Lower lobe of right lung (tissue), 2 donors: ENCODE data around the gene PPIE. TPM values are rescaled to one million over a fixed set of nuclear protein-coding genes. Genes with fewer than 3 reads are reported as not detected.

Experiments
- ATAC-seq, 2 donors: fragments of 200-7000 bp; cut with Tn5 transposase; one replicate each; pipeline ENCODE4 v1.9.1; 2020 to 2022; ENCODE audit warnings: mild to moderate bottlenecking in 2 of 2, moderate library complexity in 2 of 2
- DNase-seq: peaks from one replicate; pipeline ENCODE4 v3.0.0-alpha.2; 2020
- H3K27ac ChIP-seq: fragments of 200-600 bp; one replicate; pipeline ENCODE4 v1.8.0; 2022
- H3K27me3 ChIP-seq: fragments of 200-600 bp; one replicate; pipeline ENCODE4 v1.8.0; 2022; ENCODE audit warnings: low read depth
- H3K36me3 ChIP-seq: fragments of 200-600 bp; one replicate; pipeline ENCODE4 v1.8.0; 2022; ENCODE audit warnings: mild to moderate bottlenecking
- H3K4me1 ChIP-seq: fragments of 200-600 bp; one replicate; pipeline ENCODE4 v1.8.0; 2022
- H3K4me3 ChIP-seq: fragments of 200-600 bp; one replicate; pipeline ENCODE4 v1.8.0; 2022; ENCODE audit warnings: mild to moderate bottlenecking
- H3K9me3 ChIP-seq: fragments of 200-600 bp; one replicate; pipeline ENCODE4 v1.8.0; 2022
- intact Hi-C: fragments of 100-400 bp; cut with DNase I; formaldehyde crosslinking; loops from one replicate; pipeline ENCODE4 v1.11.0; 2022
- total RNA-seq: library from RNA; stranded (reverse); fragmentation: NEBNext Ultra II Directional; extraction: Animal tissue kit (Norgen Biotek cat#: 25700); gene quantifications from one replicate; pipeline ENCODE4 v1.2.1, GENCODE V29; 2021
- TF ChIP-seq, protein P1 (sequence below): fragments of 200-600 bp; IDR thresholded peaks from one replicate; pipeline ENCODE4 v1.8.0; 2022; ENCODE audit warnings: antibody characterized with exemption, mild to moderate bottlenecking
- donor health status: DM: no; HTN: yes; CAD: no; lungs with severe emphysema.

Gene PPIE
- total RNA-seq, 1 donor from 2014 or later: 34.6 TPM

DNA sequence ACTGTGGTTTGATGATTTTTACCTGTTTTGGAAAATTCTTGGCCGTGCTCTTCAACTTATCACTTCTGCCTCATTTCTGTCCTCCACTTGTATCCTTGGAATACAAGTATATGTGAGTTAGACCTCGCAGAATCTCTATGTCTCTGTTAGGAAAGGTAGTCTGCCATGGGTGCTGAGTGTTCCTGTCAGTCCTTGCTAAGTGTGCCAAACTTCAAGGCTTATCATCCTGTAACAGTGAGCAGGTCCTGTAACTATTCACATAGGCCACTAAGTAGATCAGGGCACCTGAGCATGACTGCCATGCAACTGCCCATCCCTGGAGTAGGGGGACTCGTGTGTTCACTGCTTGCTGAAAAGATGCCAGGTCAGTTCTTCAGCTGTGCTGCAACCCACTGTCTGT lies 74.2 kb downstream of the PPIE start:
- ATAC-seq: no peak

More for the DNA sequence above, 74.2 kb downstream of the PPIE start:
- intact Hi-C loops: loop anchor here (10.0 kb wide), 1 partner anchor 92 kb away; the partner anchor contains the start of gene MYCL
- no peaks in the 10 kb centered on the region for H3K4me1 ChIP-seq
- TF ChIP-seq, protein P1, sequence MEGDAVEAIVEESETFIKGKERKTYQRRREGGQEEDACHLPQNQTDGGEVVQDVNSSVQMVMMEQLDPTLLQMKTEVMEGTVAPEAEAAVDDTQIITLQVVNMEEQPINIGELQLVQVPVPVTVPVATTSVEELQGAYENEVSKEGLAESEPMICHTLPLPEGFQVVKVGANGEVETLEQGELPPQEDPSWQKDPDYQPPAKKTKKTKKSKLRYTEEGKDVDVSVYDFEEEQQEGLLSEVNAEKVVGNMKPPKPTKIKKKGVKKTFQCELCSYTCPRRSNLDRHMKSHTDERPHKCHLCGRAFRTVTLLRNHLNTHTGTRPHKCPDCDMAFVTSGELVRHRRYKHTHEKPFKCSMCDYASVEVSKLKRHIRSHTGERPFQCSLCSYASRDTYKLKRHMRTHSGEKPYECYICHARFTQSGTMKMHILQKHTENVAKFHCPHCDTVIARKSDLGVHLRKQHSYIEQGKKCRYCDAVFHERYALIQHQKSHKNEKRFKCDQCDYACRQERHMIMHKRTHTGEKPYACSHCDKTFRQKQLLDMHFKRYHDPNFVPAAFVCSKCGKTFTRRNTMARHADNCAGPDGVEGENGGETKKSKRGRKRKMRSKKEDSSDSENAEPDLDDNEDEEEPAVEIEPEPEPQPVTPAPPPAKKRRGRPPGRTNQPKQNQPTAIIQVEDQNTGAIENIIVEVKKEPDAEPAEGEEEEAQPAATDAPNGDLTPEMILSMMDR: no peak
- peaks cover 10% of the 10 kb centered on the region for H3K27me3 ChIP-seq
- no peak overlapping the region for H3K4me3 ChIP-seq
- no peak for DNase-seq
- H3K36me3 ChIP-seq: no peaks in the 10 kb centered on the region
- no peak overlapping the region for H3K27ac ChIP-seq
- H3K9me3 ChIP-seq: no peaks in the 10 kb centered on the region

Other genes with a start within 250 kb of the PPIE start
- gene BMP8A, start 247.2 kb upstream of the PPIE start, total RNA-seq: not detected
- 203 TPM for gene PABPC4, start 162.1 kb upstream of the PPIE start, total RNA-seq
- gene HEYL, start 99.2 kb upstream of the PPIE start, total RNA-seq: 10.4 TPM
- not detected for gene NT5C1A, start 66.8 kb upstream of the PPIE start, total RNA-seq
- gene HPCAL4, start 47.4 kb upstream of the PPIE start, total RNA-seq: 0.41 TPM
- gene OXCT2, start 32.5 kb downstream of the PPIE start, total RNA-seq: 0.47 TPM
- gene BMP8B, start 50.0 kb downstream of the PPIE start, total RNA-seq: 1.7 TPM
- 12.3 TPM for gene TRIT1, start 144.6 kb downstream of the PPIE start, total RNA-seq
- gene MYCL, start 163.0 kb downstream of the PPIE start, total RNA-seq: 3.9 TPM
- 110 TPM for gene MFSD2A, start 216.3 kb downstream of the PPIE start, total RNA-seq